Neural cell (in vitro differentiated cells): Measurements from ENCODE around the gene INHA. TPM values are rescaled to one million over a fixed set of nuclear protein-coding genes. Genes with fewer than 3 reads are reported as not detected.

Experiments used
- H2AFZ ChIP-seq: fragments of 200-600, 300-800 bp; sonication (generic), shearing (Covaris generic); 2 replicates; pipeline ENCODE4 v1.6.0; 2014; ENCODE audit warnings: low read depth, mild to moderate bottlenecking, antibody characterized with exemption, low read length, moderate library complexity
- H3F3A ChIP-seq: fragments of 200-600 bp; shearing (Covaris generic); 2 replicates; pipeline ENCODE4 v1.6.1; 2016; ENCODE audit warnings: mild to moderate bottlenecking, moderate library complexity, mixed read lengths, antibody characterized with exemption, low read length; ENCODE audit not compliant: insufficient read depth, poor library complexity, severe bottlenecking
- H3K27ac ChIP-seq: fragments of 200-600, 300-800 bp; sonication (generic), shearing (Covaris generic); 2 replicates; pipeline ENCODE4 v1.5.1; 2014; ENCODE audit warnings: mild to moderate bottlenecking, low read length, moderate library complexity
- H3K27me3 ChIP-seq: fragments of 300-800, 200-600 bp; sonication (generic), shearing (Covaris generic); 2 replicates; pipeline ENCODE4 v1.6.0; 2014; ENCODE audit warnings: mild to moderate bottlenecking, low read depth, low read length, moderate library complexity; ENCODE audit not compliant: insufficient read depth
- H3K36me3 ChIP-seq: fragments of 300-800, 200-600 bp; sonication (generic), shearing (Covaris generic); 2 replicates; pipeline ENCODE4 v1.5.1; 2014; ENCODE audit warnings: mild to moderate bottlenecking, antibody characterized with exemption, low read length, moderate library complexity; ENCODE audit not compliant: insufficient read depth
- H3K4me2 ChIP-seq: fragments of 300-800, 200-600 bp; sonication (generic), shearing (Covaris generic); 2 replicates; pipeline ENCODE4 v1.6.0; 2014; ENCODE audit warnings: mild to moderate bottlenecking, low read length
- H3K4me3 ChIP-seq: fragments of 300-800, 200-600 bp; sonication (generic), shearing (Covaris generic); 2 replicates; pipeline ENCODE4 v1.5.1; 2014; ENCODE audit warnings: mild to moderate bottlenecking, low read length, moderate library complexity
- H3K79me2 ChIP-seq: fragments of 200-600 bp; shearing (Covaris generic); replicated peaks from 2 replicates; pipeline ENCODE4 v1.6.0; 2014; ENCODE audit warnings: mild to moderate bottlenecking, low read length, moderate library complexity; ENCODE audit not compliant: insufficient read depth
- H3K9ac ChIP-seq: fragments of 300-800, 200-600 bp; sonication (generic), shearing (Covaris generic); 2 replicates; pipeline ENCODE4 v1.6.1; 2016; ENCODE audit warnings: mild to moderate bottlenecking, low read length, mixed read lengths
- H3K9me2 ChIP-seq: fragments of 200-600 bp; shearing (Covaris generic); 2 replicates; pipeline ENCODE4 v1.6.1; 2016; ENCODE audit warnings: mild to moderate bottlenecking, low read length, mixed read lengths; ENCODE audit not compliant: insufficient read depth
- H3K9me3 ChIP-seq: fragments of 200-600, 300-800 bp; sonication (generic), shearing (Covaris generic); 2 replicates; pipeline ENCODE4 v1.6.1; 2016; ENCODE audit warnings: mild to moderate bottlenecking, mixed run types, low read length, moderate library complexity, mixed read lengths
- H4K20me1 ChIP-seq: fragments of 200-600 bp; shearing (Covaris generic); 2 replicates; pipeline ENCODE4 v1.6.1; 2016; ENCODE audit warnings: mild to moderate bottlenecking, mixed run types; ENCODE audit not compliant: insufficient read depth
- CTCF ChIP-seq: fragments of 450-650 bp; IDR thresholded peaks from 2 replicates; pipeline ENCODE4 v1.5.1; 2014; ENCODE audit warnings: antibody characterized with exemption, mild to moderate bottlenecking, moderate library complexity; ENCODE audit not compliant: poor library complexity, severe bottlenecking
- EP300 ChIP-seq: fragments of 450-650 bp; conservative IDR thresholded peaks from 2 replicates; pipeline ENCODE4 v1.6.1; 2014; ENCODE audit warnings: antibody characterized with exemption, mild to moderate bottlenecking, moderate library complexity; ENCODE audit not compliant: poor library complexity, severe bottlenecking
- EZH2 ChIP-seq: fragments of 200-600, 300-800 bp; shearing (Covaris generic), sonication (generic); IDR thresholded peaks from 2 replicates; pipeline ENCODE4 v1.6.1; 2014; ENCODE audit warnings: antibody characterized with exemption, low read length, borderline replicate concordance, mild to moderate bottlenecking; ENCODE audit not compliant: insufficient read depth, poor library complexity, severe bottlenecking
- MXI1 ChIP-seq: fragments of 450-650 bp; conservative IDR thresholded peaks from 2 replicates; pipeline ENCODE4 v1.6.1; 2014; ENCODE audit warnings: antibody characterized with exemption, mild to moderate bottlenecking; ENCODE audit not compliant: poor library complexity, severe bottlenecking
- POLR2AphosphoS5 ChIP-seq: IDR thresholded peaks from 2 replicates; pipeline ENCODE4 v1.6.1; 2012
- RAD21 ChIP-seq: fragments of 450-650 bp; conservative IDR thresholded peaks from 2 replicates; pipeline ENCODE4 v1.6.1; 2014; ENCODE audit warnings: antibody characterized with exemption, mild to moderate bottlenecking, moderate library complexity
- REST ChIP-seq: IDR thresholded peaks from 2 replicates; pipeline ENCODE4 v1.6.1; 2012; ENCODE audit warnings: borderline replicate concordance
- SMC3 ChIP-seq: fragments of 450-650 bp; conservative IDR thresholded peaks from 2 replicates; pipeline ENCODE4 v1.6.1; 2014; ENCODE audit warnings: antibody characterized with exemption, mild to moderate bottlenecking, moderate library complexity; ENCODE audit not compliant: poor library complexity
- TAF1 ChIP-seq: IDR thresholded peaks from 2 replicates; pipeline ENCODE4 v1.6.1; 2012; ENCODE audit warnings: low read depth
- polyA plus RNA-seq: library from polyadenylated mRNA; depleted of rRNA; stranded (reverse); fragments of >200 nt; gene quantifications from 2 replicates; pipeline ENCODE4 v1.2.3, GENCODE V29; 2014

INHA gene
- polyA plus RNA-seq, 1 donor from 2014 or later: 2.7 TPM

- H3K9ac ChIP-seq: no peak overlapping the region
- H3F3A ChIP-seq: no peaks in the 10 kb centered on the region
- H3K4me3 ChIP-seq: no peak overlapping the region
- TF ChIP-seq EP300: no peak
- TF ChIP-seq CTCF: no peak
- no peak for TF ChIP-seq MXI1
- TF ChIP-seq RAD21: no peak
- no peak for TF ChIP-seq SMC3
- TF ChIP-seq TAF1: no peak
- no peak for TF ChIP-seq POLR2AphosphoS5
- no peak for TF ChIP-seq EZH2
- no peak for TF ChIP-seq REST
- H3K4me2 ChIP-seq: no peak overlapping the region
- no peaks in the 10 kb centered on the region for H3K9me3 ChIP-seq
- no peak overlapping the region for H3K27ac ChIP-seq
- no peaks in the 10 kb centered on the region for H4K20me1 ChIP-seq
- H3K9me2 ChIP-seq: no peaks in the 10 kb centered on the region
- H3K79me2 ChIP-seq: no peaks in the 10 kb centered on the region
- no peaks in the 10 kb centered on the region for H3K27me3 ChIP-seq
- H3K36me3 ChIP-seq: peaks cover 5% of the 10 kb centered on the region
- no peak overlapping the region for H2AFZ ChIP-seq
Measured at GRCh38 chr2:219537657-219538488, 34.2 kb upstream of the INHA start.

GRCh38 chr2:219538504-219538951 lies 33.6 kb upstream of the INHA start:
- no peak overlapping the region for H3K4me2 ChIP-seq
- H3K9me2 ChIP-seq: no peaks in the 10 kb centered on the region
- H3K36me3 ChIP-seq: peaks cover 5% of the 10 kb centered on the region
- no peaks in the 10 kb centered on the region for H3F3A ChIP-seq
- no peak overlapping the region for H3K4me3 ChIP-seq
- no peaks in the 10 kb centered on the region for H4K20me1 ChIP-seq
- no peak for TF ChIP-seq REST
- TF ChIP-seq TAF1: no peak
- TF ChIP-seq EZH2: no peak
- TF ChIP-seq EP300: no peak
- TF ChIP-seq MXI1: no peak
- TF ChIP-seq RAD21: no peak
- TF ChIP-seq CTCF: no peak
- no peak for TF ChIP-seq SMC3
- no peak for TF ChIP-seq POLR2AphosphoS5
- no peaks in the 10 kb centered on the region for H3K27me3 ChIP-seq
- no peaks in the 10 kb centered on the region for H3K79me2 ChIP-seq
- no peak overlapping the region for H3K9ac ChIP-seq
- H2AFZ ChIP-seq: no peak overlapping the region
- H3K9me3 ChIP-seq: no peaks in the 10 kb centered on the region
- H3K27ac ChIP-seq: no peak overlapping the region
